GM04503 (cell line): ENCODE measurements around the gene POGZ.

Experiments
- DNase-seq: peaks from one replicate; pipeline ENCODE4 v3.0.0-alpha.2; 2012; ENCODE audit warnings: low read depth

Gene POGZ

GRCh38 chr1:151459331-151460046, at the start of gene POGZ:
Gene POGZ, minus strand, starts transcription at chr1:151459494. Its CDS starts 17,290 bp downstream, at chr1:151442204.
- DNase-seq = peak; percentile 77

- DNase-seq = no peak
These were observed 49.5 kb upstream of the POGZ start for GRCh38 chr1:151508833-151509232.

- no peak for DNase-seq
These were observed 45.5 kb upstream of the POGZ start for GRCh38 chr1:151504759-151505158.

GRCh38 chr1:151504252-151504651, 45.0 kb upstream of the POGZ start:
- no peak for DNase-seq

GRCh38 chr1:151502859-151503780, 43.8 kb upstream of the POGZ start:
- no peak for DNase-seq

GRCh38 chr1:151502035-151502700, 42.9 kb upstream of the POGZ start:
- DNase-seq = no peak

GRCh38 chr1:151501474-151501873, 42.2 kb upstream of the POGZ start:
- DNase-seq = no peak

- DNase-seq = no peak
These were observed 40.6 kb upstream of the POGZ start for GRCh38 chr1:151499930-151500329.

- no peak for DNase-seq
These were observed 40.1 kb upstream of the POGZ start for GRCh38 chr1:151499365-151499764.

- no peak for DNase-seq
These were observed 36.0 kb upstream of the POGZ start for GRCh38 chr1:151495316-151495715.

- DNase-seq = peak; percentile 53
These were observed 35.5 kb upstream of the POGZ start for GRCh38 chr1:151494741-151495281.

- no peak for DNase-seq
These were observed 33.7 kb upstream of the POGZ start for GRCh38 chr1:151493042-151493441.

- no peak for DNase-seq
These were observed 32.8 kb upstream of the POGZ start for GRCh38 chr1:151492120-151492519.

GRCh38 chr1:151491641-151492040, 32.3 kb upstream of the POGZ start:
- no peak for DNase-seq

- no peak for DNase-seq
These were observed 27.3 kb upstream of the POGZ start for GRCh38 chr1:151486557-151486956.

- no peak for DNase-seq
These were observed 26.5 kb upstream of the POGZ start for GRCh38 chr1:151485685-151486255.

- no peak for DNase-seq
These were observed 22.7 kb upstream of the POGZ start for GRCh38 chr1:151482017-151482416.

GRCh38 chr1:151479462-151479861, 20.2 kb upstream of the POGZ start:
- no peak for DNase-seq

- DNase-seq = no peak
These were observed 19.6 kb upstream of the POGZ start for GRCh38 chr1:151478923-151479322.

- DNase-seq = no peak
These were observed 19.0 kb upstream of the POGZ start for GRCh38 chr1:151478140-151478812.

GRCh38 chr1:151477066-151477465, 17.8 kb upstream of the POGZ start:
- no peak for DNase-seq
